Liver (tissue), 9 donors: ENCODE data around the gene ZNF335. TPM values are rescaled to one million over a fixed set of nuclear protein-coding genes. Genes with fewer than 3 reads are reported as not detected.

Experiments
- DNase-seq: peaks from one replicate; pipeline ENCODE4 v3.0.0-alpha.2; 2017; ENCODE audit warnings: low spot score
- H3K27ac ChIP-seq, 2 donors: one replicate each; pipeline ENCODE4 v1.7.0; 2013; ENCODE audit warnings: inconsistent platforms in 2 of 2, low read length in 2 of 2, control low read depth in 1 of 2, low read depth in 1 of 2, mild to moderate bottlenecking in 1 of 2
- H3K27me3 ChIP-seq, 4 donors: one replicate each; pipeline versions ENCODE4 v1.6.1 to v1.7.0; 2013; ENCODE audit warnings: low read length in 3 of 4, inconsistent platforms in 1 of 4, mild to moderate bottlenecking in 1 of 4, moderate library complexity in 1 of 4; ENCODE audit not compliant: control insufficient read depth in 4 of 4, insufficient read depth in 4 of 4
- H3K36me3 ChIP-seq, 4 donors: one replicate each; pipeline versions ENCODE4 v1.6.1 to v1.7.0; 2013; ENCODE audit warnings: low read length in 3 of 4, mild to moderate bottlenecking in 3 of 4, low read depth in 1 of 4, moderate library complexity in 1 of 4; ENCODE audit not compliant: control insufficient read depth in 4 of 4, insufficient read depth in 3 of 4
- H3K4me1 ChIP-seq, 4 donors: one replicate each; pipeline versions ENCODE4 v1.6.1 to v1.7.0; 2013; ENCODE audit warnings: low read length in 3 of 4, mild to moderate bottlenecking in 3 of 4, moderate library complexity in 1 of 4; ENCODE audit not compliant: control insufficient read depth in 4 of 4, insufficient read depth in 4 of 4
- H3K4me3 ChIP-seq, 3 donors: one replicate each; pipeline versions ENCODE4 v1.6.1 to v1.7.0; 2013; ENCODE audit warnings: low read length in 3 of 3, control low read depth in 1 of 3, low read depth in 1 of 3, mild to moderate bottlenecking in 1 of 3
- H3K9ac ChIP-seq, 2 donors: one replicate each; pipeline ENCODE4 v1.7.0; 2013; ENCODE audit warnings: low read length in 2 of 2, mild to moderate bottlenecking in 2 of 2, moderate library complexity in 2 of 2, control low read depth in 1 of 2, low read depth in 1 of 2
- H3K9me3 ChIP-seq, 4 donors: one replicate each; pipeline versions ENCODE4 v1.6.1 to v1.7.0; 2013; ENCODE audit warnings: low read length in 3 of 4; ENCODE audit not compliant: control insufficient read depth in 4 of 4
- FOXA1 ChIP-seq: IDR thresholded peaks from 2 replicates; pipeline ENCODE4 v1.6.1; 2016; ENCODE audit warnings: antibody characterized with exemption
- FOXA2 ChIP-seq: IDR thresholded peaks from 2 replicates; pipeline ENCODE4 v1.6.1; 2016; ENCODE audit warnings: antibody characterized with exemption
- GABPA ChIP-seq, 2 donors: IDR thresholded peaks in 1 of 2; conservative IDR thresholded peaks in 1 of 2; 2 replicates each; pipeline ENCODE4 v1.6.1; 2016; ENCODE audit warnings: antibody characterized with exemption in 2 of 2, mild to moderate bottlenecking in 1 of 2, moderate library complexity in 1 of 2
- HNF4A ChIP-seq, 2 donors: conservative IDR thresholded peaks; 2 replicates each; pipeline ENCODE4 v1.6.1; 2016; ENCODE audit warnings: antibody characterized with exemption in 2 of 2, mild to moderate bottlenecking in 2 of 2
- HNF4G ChIP-seq: IDR thresholded peaks from 2 replicates; pipeline ENCODE4 v1.6.1; 2016; ENCODE audit warnings: antibody characterized with exemption
- JUND ChIP-seq, 2 donors: IDR thresholded peaks; 2 replicates each; pipeline ENCODE4 v1.6.1; 2016; ENCODE audit warnings: antibody characterized with exemption in 2 of 2
- NR2F2 ChIP-seq: IDR thresholded peaks from 2 replicates; pipeline ENCODE4 v1.6.1; 2016; ENCODE audit warnings: antibody characterized with exemption
- RXRA ChIP-seq, 2 donors: IDR thresholded peaks; 2 replicates each; pipeline ENCODE4 v1.6.1; 2017 to 2018; ENCODE audit warnings: antibody characterized with exemption in 2 of 2, mild to moderate bottlenecking in 1 of 2
- YY1 ChIP-seq: IDR thresholded peaks from 2 replicates; pipeline ENCODE4 v1.6.1; 2016; ENCODE audit warnings: antibody characterized with exemption, mild to moderate bottlenecking
- WGBS: extraction: QIAGEN DNeasy Blood & Tissue Kit; methylation state at CpG from one replicate; pipeline ENCODE4 v1.1.7; 2013; 5-methylcytosine and 5-hydroxymethylcytosine counted together
- polyA plus RNA-seq, 2 donors: library from polyadenylated mRNA; stranded (reverse) in 1 of 2; unstranded in 1 of 2; fragments of 200-250 nt in 1 of 2; fragments of >200 nt in 1 of 2; fragmentation: Nextera tagmentation in 1 of 2; extraction: Ambion mirVana in 1 of 2; gene quantifications; one replicate each; pipeline versions ENCODE4 v1.2.1 to v1.2.3, GENCODE V29; 2013 to 2015
- total RNA-seq, 2 donors: library from RNA; depleted of rRNA; stranded (reverse); fragments of >200 nt; gene quantifications; one replicate each; pipeline ENCODE4 v1.2.3, GENCODE V29; 2014
- TF ChIP-seq, protein P1 (sequence below): fragments of 150-350 bp; IDR thresholded peaks from 2 replicates; pipeline ENCODE4 v1.5.1; 2017; ENCODE audit warnings: improper control_type of control experiment, low read depth, low read length; ENCODE audit not compliant: missing input control
- TF ChIP-seq, protein P2 (sequence below): IDR thresholded peaks from 2 replicates; pipeline ENCODE4 v1.6.1; 2016; ENCODE audit warnings: antibody characterized with exemption
- TF ChIP-seq, protein P3 (sequence below): IDR thresholded peaks from 2 replicates; pipeline ENCODE4 v1.6.1; 2016; ENCODE audit warnings: antibody characterized with exemption
- TF ChIP-seq, protein P4 (sequence below): IDR thresholded peaks from 2 replicates; pipeline ENCODE4 v1.6.1; 2016; ENCODE audit warnings: antibody characterized with exemption
- TF ChIP-seq, protein P5 (sequence below): IDR thresholded peaks from 2 replicates; pipeline ENCODE4 v1.6.1; 2016; ENCODE audit warnings: antibody characterized with exemption, mild to moderate bottlenecking
- donor health status: healthy.
- donor health status: healthy.
- donor health status: healthy.
- donor health status: healthy.
- donor health status: healthy.

Gene ZNF335
- total and polyA plus RNA-seq, 4 donors = 3.0 to 14.6 (median 6.6) TPM

DNA sequence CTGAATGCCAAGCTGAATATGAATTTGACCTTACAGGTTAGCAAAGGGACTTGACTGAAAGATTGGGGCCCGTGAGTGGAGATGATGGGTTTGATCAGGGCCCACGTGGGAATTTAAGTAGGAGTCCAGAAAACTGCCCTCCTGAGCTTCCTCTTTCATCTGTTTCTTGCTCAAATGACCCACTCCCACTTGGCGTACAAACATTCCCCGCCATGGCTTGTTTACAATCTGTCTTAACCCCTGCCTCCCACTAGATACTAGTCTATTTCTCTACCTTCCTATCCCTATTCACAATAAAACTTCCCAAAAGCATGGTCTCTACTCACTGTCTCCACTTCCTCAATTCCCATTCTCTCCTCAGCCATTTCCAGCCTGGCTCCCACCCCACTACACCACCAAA is 46.1 kb upstream of the ZNF335 start (continued):
- TF ChIP-seq, protein P1, sequence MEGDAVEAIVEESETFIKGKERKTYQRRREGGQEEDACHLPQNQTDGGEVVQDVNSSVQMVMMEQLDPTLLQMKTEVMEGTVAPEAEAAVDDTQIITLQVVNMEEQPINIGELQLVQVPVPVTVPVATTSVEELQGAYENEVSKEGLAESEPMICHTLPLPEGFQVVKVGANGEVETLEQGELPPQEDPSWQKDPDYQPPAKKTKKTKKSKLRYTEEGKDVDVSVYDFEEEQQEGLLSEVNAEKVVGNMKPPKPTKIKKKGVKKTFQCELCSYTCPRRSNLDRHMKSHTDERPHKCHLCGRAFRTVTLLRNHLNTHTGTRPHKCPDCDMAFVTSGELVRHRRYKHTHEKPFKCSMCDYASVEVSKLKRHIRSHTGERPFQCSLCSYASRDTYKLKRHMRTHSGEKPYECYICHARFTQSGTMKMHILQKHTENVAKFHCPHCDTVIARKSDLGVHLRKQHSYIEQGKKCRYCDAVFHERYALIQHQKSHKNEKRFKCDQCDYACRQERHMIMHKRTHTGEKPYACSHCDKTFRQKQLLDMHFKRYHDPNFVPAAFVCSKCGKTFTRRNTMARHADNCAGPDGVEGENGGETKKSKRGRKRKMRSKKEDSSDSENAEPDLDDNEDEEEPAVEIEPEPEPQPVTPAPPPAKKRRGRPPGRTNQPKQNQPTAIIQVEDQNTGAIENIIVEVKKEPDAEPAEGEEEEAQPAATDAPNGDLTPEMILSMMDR = no peak
- TF ChIP-seq GABPA (IDR thresholded peaks at IDR 0.05 in 1 of 2, conservative IDR thresholded peaks at IDR 0.05 in 1 of 2) (no peak), YY1 (no peak), HNF4G (no peak), FOXA1 (no peak), JUND (IDR thresholded peaks at IDR 0.05) (no peak)
- TF ChIP-seq, protein P2, sequence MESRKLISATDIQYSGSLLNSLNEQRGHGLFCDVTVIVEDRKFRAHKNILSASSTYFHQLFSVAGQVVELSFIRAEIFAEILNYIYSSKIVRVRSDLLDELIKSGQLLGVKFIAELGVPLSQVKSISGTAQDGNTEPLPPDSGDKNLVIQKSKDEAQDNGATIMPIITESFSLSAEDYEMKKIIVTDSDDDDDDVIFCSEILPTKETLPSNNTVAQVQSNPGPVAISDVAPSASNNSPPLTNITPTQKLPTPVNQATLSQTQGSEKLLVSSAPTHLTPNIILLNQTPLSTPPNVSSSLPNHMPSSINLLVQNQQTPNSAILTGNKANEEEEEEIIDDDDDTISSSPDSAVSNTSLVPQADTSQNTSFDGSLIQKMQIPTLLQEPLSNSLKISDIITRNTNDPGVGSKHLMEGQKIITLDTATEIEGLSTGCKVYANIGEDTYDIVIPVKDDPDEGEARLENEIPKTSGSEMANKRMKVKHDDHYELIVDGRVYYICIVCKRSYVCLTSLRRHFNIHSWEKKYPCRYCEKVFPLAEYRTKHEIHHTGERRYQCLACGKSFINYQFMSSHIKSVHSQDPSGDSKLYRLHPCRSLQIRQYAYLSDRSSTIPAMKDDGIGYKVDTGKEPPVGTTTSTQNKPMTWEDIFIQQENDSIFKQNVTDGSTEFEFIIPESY = no peak

DNA sequence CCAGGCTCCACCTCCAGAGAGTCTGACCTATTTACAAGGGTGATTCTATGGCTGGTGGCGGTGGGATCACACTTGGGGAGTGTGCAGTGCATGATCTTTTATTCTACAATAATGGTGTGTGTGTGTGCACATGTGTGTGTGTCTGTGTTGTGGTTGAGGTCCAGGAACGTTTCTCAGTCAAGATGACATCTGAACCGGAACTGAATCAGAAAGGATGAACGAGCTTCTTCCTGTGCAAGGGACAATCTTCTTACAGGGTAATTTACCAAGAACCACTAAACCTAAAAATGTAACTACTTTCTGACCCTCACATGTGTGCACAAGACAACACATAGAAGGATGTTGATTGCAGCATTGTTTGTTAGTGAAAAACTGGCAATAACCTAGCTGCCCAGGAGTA is 45.3 kb upstream of the ZNF335 start:
- Histone ChIP-seq H3K9ac (no peak overlapping the region), H3K36me3 (no peaks in the 10 kb centered on the region), H3K4me3 (no peak overlapping the region), H3K9me3 (no peaks in the 10 kb centered on the region), H3K27ac (no peak overlapping the region), H3K27me3 (peaks cover under 1 to 12% (median 4%) of the 10 kb centered on the region in 4 donors), H3K4me1 (peaks cover 9 to 16% (median 13%) of the 10 kb centered on the region in 4 donors)
- WGBS = 78% methylated on average over 4 of the region's 4 CpGs
- TF ChIP-seq, protein P3, sequence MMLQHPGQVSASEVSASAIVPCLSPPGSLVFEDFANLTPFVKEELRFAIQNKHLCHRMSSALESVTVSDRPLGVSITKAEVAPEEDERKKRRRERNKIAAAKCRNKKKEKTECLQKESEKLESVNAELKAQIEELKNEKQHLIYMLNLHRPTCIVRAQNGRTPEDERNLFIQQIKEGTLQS = no peak
- TF ChIP-seq, protein P2 = no peak
- TF ChIP-seq HNF4A (conservative IDR thresholded peaks at IDR 0.05) = no peak
- TF ChIP-seq, protein P4, sequence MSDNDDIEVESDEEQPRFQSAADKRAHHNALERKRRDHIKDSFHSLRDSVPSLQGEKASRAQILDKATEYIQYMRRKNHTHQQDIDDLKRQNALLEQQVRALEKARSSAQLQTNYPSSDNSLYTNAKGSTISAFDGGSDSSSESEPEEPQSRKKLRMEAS = no peak
- TF ChIP-seq FOXA1 = no peak
- TF ChIP-seq FOXA2 = no peak
- no peak for TF ChIP-seq GABPA (IDR thresholded peaks at IDR 0.05 in 1 of 2, conservative IDR thresholded peaks at IDR 0.05 in 1 of 2)
- TF ChIP-seq JUND (IDR thresholded peaks at IDR 0.05) = no peak
- TF ChIP-seq NR2F2 = no peak
- TF ChIP-seq HNF4G = no peak
- no peak for TF ChIP-seq RXRA (IDR thresholded peaks at IDR 0.05)
- TF ChIP-seq, protein P5, sequence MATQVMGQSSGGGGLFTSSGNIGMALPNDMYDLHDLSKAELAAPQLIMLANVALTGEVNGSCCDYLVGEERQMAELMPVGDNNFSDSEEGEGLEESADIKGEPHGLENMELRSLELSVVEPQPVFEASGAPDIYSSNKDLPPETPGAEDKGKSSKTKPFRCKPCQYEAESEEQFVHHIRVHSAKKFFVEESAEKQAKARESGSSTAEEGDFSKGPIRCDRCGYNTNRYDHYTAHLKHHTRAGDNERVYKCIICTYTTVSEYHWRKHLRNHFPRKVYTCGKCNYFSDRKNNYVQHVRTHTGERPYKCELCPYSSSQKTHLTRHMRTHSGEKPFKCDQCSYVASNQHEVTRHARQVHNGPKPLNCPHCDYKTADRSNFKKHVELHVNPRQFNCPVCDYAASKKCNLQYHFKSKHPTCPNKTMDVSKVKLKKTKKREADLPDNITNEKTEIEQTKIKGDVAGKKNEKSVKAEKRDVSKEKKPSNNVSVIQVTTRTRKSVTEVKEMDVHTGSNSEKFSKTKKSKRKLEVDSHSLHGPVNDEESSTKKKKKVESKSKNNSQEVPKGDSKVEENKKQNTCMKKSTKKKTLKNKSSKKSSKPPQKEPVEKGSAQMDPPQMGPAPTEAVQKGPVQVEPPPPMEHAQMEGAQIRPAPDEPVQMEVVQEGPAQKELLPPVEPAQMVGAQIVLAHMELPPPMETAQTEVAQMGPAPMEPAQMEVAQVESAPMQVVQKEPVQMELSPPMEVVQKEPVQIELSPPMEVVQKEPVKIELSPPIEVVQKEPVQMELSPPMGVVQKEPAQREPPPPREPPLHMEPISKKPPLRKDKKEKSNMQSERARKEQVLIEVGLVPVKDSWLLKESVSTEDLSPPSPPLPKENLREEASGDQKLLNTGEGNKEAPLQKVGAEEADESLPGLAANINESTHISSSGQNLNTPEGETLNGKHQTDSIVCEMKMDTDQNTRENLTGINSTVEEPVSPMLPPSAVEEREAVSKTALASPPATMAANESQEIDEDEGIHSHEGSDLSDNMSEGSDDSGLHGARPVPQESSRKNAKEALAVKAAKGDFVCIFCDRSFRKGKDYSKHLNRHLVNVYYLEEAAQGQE = no peak
- no peak for DNase-seq
